ENCODE results near the gene HADH. TPM values are rescaled to one million over a fixed set of nuclear protein-coding genes. Genes with fewer than 3 reads are reported as not detected.
A peak's percentile ranks its signal among the peaks of the same experiment; 100 is the strongest.
"Not testable (repeated sequence)": the region's sequence is repeated elsewhere in the genome, so short reads cannot be mapped to it uniquely, and the experiment has no call there.

Gene HADH
- polyA plus RNA-seq (ENCODE audit: insufficient read length in 4 of 4) = 100 to 1,000 TPM in 2 of 4 donors, 10 to 100 TPM in 2; 96.5 to 115 (median 100.0) TPM

- peak; percentile 82 to 91 (median 88) for DNase-seq (ENCODE audit: low read depth in 4 of 4, low spot score in 3 of 4)
Observed at GRCh38 chr4:107989537-107990386, at the start of gene HADH. TSS of gene HADH (plus strand) at chr4:107989889. CDS start at chr4:107989933, 44 bp downstream.

GRCh38 chr4:107945809-107946208 lies 43.9 kb upstream of the HADH start:
- no peak for DNase-seq (ENCODE audit: low read depth in 4 of 4, low spot score in 3 of 4)

- DNase-seq (ENCODE audit: low read depth in 4 of 4, low spot score in 3 of 4) = no peak
Observed at GRCh38 chr4:107950746-107951540, 38.7 kb upstream of the HADH start.

GRCh38 chr4:107951551-107951950 lies 38.1 kb upstream of the HADH start:
- DNase-seq (ENCODE audit: low read depth in 4 of 4, low spot score in 3 of 4) = no peak

GRCh38 chr4:107956011-107956410 lies 33.7 kb upstream of the HADH start:
- DNase-seq (ENCODE audit: low read depth in 4 of 4, low spot score in 3 of 4) = no peak

- DNase-seq (ENCODE audit: low read depth in 4 of 4, low spot score in 3 of 4) = no peak
Observed at GRCh38 chr4:107966903-107967302, 22.8 kb upstream of the HADH start.

GRCh38 chr4:107967519-107967918 lies 22.2 kb upstream of the HADH start:
- not testable (repeated sequence) for DNase-seq (ENCODE audit: low read depth in 4 of 4, low spot score in 3 of 4)

- not testable (repeated sequence) for DNase-seq (ENCODE audit: low read depth in 4 of 4, low spot score in 3 of 4)
Observed at GRCh38 chr4:107967921-107968320, 21.8 kb upstream of the HADH start.

- no peak for DNase-seq (ENCODE audit: low read depth in 4 of 4, low spot score in 3 of 4)
Observed at GRCh38 chr4:107970063-107970798, 19.5 kb upstream of the HADH start.

GRCh38 chr4:107972605-107973004 lies 17.1 kb upstream of the HADH start:
- no peak for DNase-seq (ENCODE audit: low read depth in 4 of 4, low spot score in 3 of 4)

- DNase-seq (ENCODE audit: low read depth in 4 of 4, low spot score in 3 of 4) = no peak
Observed at GRCh38 chr4:107974523-107974922, 15.2 kb upstream of the HADH start.

GRCh38 chr4:107977482-107977881 lies 12.2 kb upstream of the HADH start:
- no peak for DNase-seq (ENCODE audit: low read depth in 4 of 4, low spot score in 3 of 4)

- no peak for DNase-seq (ENCODE audit: low read depth in 4 of 4, low spot score in 3 of 4)
Observed at GRCh38 chr4:107977966-107978705, 11.6 kb upstream of the HADH start.

GRCh38 chr4:107978716-107979451 lies 10.8 kb upstream of the HADH start:
- no peak for DNase-seq (ENCODE audit: low read depth in 4 of 4, low spot score in 3 of 4)

GRCh38 chr4:107987916-107988762 lies 1.6 kb upstream of the HADH start:
- no peak for DNase-seq (ENCODE audit: low read depth in 4 of 4, low spot score in 3 of 4)

GRCh38 chr4:107988763-107989035 lies 990 bp upstream of the HADH start:
- DNase-seq (ENCODE audit: low read depth in 4 of 4, low spot score in 3 of 4) = no peak

- DNase-seq (ENCODE audit: low read depth in 4 of 4, low spot score in 3 of 4) = no peak
Observed at GRCh38 chr4:107989162-107989536, 540 bp upstream of the HADH start.

GRCh38 chr4:107991945-107992630 lies 2.4 kb downstream of the HADH start:
- no peak for DNase-seq (ENCODE audit: low read depth in 4 of 4, low spot score in 3 of 4)

Data from right renal pelvis (tissue), 4 donors.